Upper lobe of left lung (tissue), 4 donors: ENCODE data around the gene S100A12.
A peak's percentile ranks its signal among the peaks of the same experiment; 100 is the strongest.

Source experiments
- POLR2A ChIP-seq, 4 donors: fragments of 450-650 bp; IDR thresholded peaks; one replicate each; pipeline ENCODE4 v1.5.1; 2016 to 2017; ENCODE audit warnings: antibody characterized with exemption in 4 of 4, mild to moderate bottlenecking in 2 of 4
- TF ChIP-seq, protein P1 (sequence below), 6 experiments: fragments of 450-650 bp in 4 of 6; fragments of 200-600 bp in 2 of 6; sonication (generic) in 2 of 6; IDR thresholded peaks; one replicate each; pipeline ENCODE4 v1.5.1; 2016 to 2019; ENCODE audit warnings: antibody characterized with exemption in 6 of 6

DNA sequence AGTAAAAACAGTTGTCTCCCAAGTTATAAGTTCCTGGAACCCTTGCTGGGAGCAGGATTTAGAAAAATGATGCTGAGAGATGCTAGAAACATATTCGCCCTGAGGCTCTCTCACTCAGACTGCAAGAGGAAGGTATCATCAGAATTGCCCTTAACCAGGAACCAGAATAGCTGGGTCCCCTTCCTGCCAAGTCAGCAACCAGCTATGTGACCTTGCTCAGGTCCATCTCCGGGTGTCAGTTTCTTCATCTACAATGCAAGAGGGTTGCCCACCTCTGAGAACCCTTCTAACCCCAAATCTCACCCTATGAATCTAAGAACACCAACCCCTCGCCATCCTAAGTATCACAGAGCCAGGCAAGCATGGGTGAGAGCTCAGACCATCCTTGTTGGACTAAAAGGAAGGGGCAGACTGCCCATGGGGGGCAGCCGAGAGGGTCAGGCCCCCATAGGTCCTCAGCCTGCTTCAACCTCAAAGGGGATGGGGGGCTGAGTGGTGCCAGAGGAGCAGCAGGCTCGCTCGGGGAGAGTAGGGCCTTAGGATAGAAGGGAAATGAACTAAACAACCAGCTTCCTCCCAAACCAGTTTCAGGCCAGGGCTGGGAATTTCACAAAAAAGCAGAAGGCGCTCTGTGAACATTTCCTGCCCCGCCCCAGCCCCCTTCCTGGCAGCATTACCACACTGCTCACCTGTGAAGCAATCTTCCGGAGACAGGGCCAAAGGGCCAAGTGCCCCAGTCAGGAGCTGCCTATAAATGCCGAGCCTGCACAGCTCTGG, 18.2 kb downstream of the S100A12 start:
- TF ChIP-seq POLR2A (IDR thresholded peaks at IDR 0.05), result peak in 1 of 4 donors; percentile 79
- TF ChIP-seq, protein P1, sequence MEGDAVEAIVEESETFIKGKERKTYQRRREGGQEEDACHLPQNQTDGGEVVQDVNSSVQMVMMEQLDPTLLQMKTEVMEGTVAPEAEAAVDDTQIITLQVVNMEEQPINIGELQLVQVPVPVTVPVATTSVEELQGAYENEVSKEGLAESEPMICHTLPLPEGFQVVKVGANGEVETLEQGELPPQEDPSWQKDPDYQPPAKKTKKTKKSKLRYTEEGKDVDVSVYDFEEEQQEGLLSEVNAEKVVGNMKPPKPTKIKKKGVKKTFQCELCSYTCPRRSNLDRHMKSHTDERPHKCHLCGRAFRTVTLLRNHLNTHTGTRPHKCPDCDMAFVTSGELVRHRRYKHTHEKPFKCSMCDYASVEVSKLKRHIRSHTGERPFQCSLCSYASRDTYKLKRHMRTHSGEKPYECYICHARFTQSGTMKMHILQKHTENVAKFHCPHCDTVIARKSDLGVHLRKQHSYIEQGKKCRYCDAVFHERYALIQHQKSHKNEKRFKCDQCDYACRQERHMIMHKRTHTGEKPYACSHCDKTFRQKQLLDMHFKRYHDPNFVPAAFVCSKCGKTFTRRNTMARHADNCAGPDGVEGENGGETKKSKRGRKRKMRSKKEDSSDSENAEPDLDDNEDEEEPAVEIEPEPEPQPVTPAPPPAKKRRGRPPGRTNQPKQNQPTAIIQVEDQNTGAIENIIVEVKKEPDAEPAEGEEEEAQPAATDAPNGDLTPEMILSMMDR (IDR thresholded peaks at IDR 0.05), result no peak
